ENCODE data around the gene THOC1. TPM values are rescaled to one million over a fixed set of nuclear protein-coding genes. Genes with fewer than 3 reads are reported as not detected.

Gene THOC1
- total and polyA plus RNA-seq, 2 of the 8 experiments (the other 6 are each of a cell fraction or from before 2014, with no cell fraction given) = 19.1 to 66.4 TPM

DNA sequence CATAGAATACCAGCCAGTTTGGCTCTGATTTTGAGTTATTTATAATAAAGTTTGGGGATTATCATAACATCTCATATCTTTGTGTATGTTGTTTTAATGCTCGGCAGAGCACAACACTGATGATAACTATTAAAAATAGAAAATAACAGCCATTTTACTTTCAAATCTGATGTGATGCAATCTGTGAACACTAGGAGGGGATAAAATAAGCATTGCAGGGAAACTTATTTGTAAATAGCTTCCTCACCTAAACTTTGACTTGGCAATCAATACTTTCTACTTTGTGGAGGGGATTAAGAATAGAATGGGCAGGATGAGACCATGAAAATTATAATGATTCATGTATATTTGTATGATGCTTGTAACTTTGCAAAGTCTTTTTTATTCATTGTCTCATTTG, 55.1 kb downstream of the THOC1 start (continued):
- no peak for TF ChIP-seq JUND (IDR thresholded peaks at IDR 0.05; ENCODE audit: low read length)
- TF ChIP-seq TEAD4 (IDR thresholded peaks at IDR 0.05; ENCODE audit: low read depth, low read length) = no peak
- TF ChIP-seq SP2 (IDR thresholded peaks at IDR 0.05; ENCODE audit: low read length) = no peak
- TF ChIP-seq ATF2 (IDR thresholded peaks at IDR 0.05; ENCODE audit: low read length) = no peak
- TF ChIP-seq USF2 (IDR thresholded peaks at IDR 0.05; ENCODE audit: low read length) = no peak

Data from H1 (cell line).